ENCODE results near the gene ERVFRD-1.
A peak's percentile ranks its signal among the peaks of the same experiment; 100 is the strongest.

Gene ERVFRD-1

DNA sequence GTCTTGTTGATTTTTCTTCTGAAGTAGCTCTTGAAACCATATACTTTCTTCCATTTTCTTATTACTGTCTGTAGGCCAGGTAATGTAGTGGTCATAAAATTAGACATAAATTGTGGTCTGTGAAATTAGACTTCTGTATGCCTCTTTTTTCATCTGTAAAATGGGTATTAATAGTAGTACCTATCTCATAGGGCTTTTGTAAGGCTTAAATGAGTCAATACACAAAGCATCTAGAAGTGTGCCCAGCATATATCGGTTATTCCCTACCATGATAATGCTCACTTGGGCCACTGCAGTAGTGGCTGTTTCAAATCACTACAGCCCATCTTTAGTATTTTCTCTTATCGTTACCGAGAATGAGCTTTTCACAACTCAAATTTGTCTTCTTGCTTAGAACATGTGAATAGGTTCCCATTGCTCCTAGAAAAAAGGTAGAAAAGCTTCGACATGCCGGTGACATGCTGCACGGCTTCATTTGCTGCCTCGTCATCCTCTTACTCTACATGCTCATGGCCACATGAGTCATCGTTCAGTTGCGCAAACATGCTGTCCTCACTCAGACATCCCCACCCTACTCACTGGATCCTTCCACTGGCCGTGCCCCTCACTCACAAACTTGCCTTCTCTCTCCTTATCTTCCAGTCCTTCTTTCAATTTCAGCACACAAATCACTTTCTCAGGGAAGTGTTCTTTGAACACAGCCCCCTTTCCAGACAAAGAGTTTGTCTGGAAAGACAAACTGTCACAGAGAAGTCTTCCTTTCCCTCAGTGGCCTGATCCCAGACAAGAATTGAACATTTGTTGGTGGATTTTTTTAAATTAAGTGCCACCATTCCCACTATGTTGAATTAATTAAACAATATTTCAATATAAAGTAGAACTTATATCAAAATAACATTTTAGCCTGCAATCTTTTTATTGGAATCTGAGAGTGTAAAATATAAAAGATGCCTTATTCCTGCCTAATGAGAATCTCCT, 32.2 kb upstream of the ERVFRD-1 start:
- Histone ChIP-seq H3K9me3 (ENCODE audit: control insufficient read depth, insufficient read depth, low read depth, low read length) (no peaks in the 10 kb centered on the region), H3K36me3 (ENCODE audit: control insufficient read depth in 2 of 2, insufficient read depth in 1 of 2, low read length in 2 of 2) (no peaks in the 10 kb centered on the region), H3K4me3 (ENCODE audit: low read depth, low read length) (no peak overlapping the region), H3K27ac (ENCODE audit: extremely low read depth, low read depth, low read length) (no peak overlapping the region), H3K4me1 (ENCODE audit: control insufficient read depth, insufficient read depth, low read length) (no peaks in the 10 kb centered on the region)
- CTCF ChIA-PET: interaction anchor here (0.6 to 5.8 kb wide), 36 partner anchors 8 to 619 kb away, joined by 3 to 110 read pairs (median 4); partner anchors contain the start of gene SMIM13
- POLR2A ChIA-PET: no interaction called here
- TF ChIP-seq ZBTB7A (tag by site-specific recombination; IDR thresholded peaks at IDR 0.05; ENCODE audit: low read depth): no peak
- TF ChIP-seq ZNF184 (tag by site-specific recombination; IDR thresholded peaks at IDR 0.05): no peak
- TF ChIP-seq ZNF114 (tag by site-specific recombination; IDR thresholded peaks at IDR 0.05): no peak
- no peak for TF ChIP-seq ZNF146 (tag by site-specific recombination; IDR thresholded peaks at IDR 0.05)
- no peak for TF ChIP-seq ZNF175 (tag by site-specific recombination; IDR thresholded peaks at IDR 0.05)
- no peak for TF ChIP-seq ZNF132 (tag by site-specific recombination; IDR thresholded peaks at IDR 0.05; ENCODE audit: borderline replicate concordance)
- peak; percentile 46; the same call in 1 of the 2 replicates for TF ChIP-seq ZNF366 (tag by site-specific recombination; conservative IDR thresholded peaks at IDR 0.05)
- peak; percentile 63; the same call in 1 of the 2 replicates for TF ChIP-seq ZNF629 (tag by site-specific recombination; IDR thresholded peaks at IDR 0.05)
- no peak for TF ChIP-seq ZNF510 (tag by site-specific recombination; IDR thresholded peaks at IDR 0.05; ENCODE audit: insufficient replicate concordance)
- TF ChIP-seq, protein P1, sequence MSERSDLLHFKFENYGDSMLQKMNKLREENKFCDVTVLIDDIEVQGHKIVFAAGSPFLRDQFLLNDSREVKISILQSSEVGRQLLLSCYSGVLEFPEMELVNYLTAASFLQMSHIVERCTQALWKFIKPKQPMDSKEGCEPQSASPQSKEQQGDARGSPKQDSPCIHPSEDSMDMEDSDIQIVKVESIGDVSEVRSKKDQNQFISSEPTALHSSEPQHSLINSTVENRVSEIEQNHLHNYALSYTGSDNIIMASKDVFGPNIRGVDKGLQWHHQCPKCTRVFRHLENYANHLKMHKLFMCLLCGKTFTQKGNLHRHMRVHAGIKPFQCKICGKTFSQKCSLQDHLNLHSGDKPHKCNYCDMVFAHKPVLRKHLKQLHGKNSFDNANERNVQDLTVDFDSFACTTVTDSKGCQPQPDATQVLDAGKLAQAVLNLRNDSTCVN (tag by site-specific recombination; optimal IDR thresholded peaks at IDR 0.05): no peak
- TF ChIP-seq ZNF10 (tag by site-specific recombination; IDR thresholded peaks at IDR 0.05): no peak
- 0 out of 2 replicates have a peak, but pooled peaks have one; percentile 29 for TF ChIP-seq ZNF169 (tag by site-specific recombination; IDR thresholded peaks at IDR 0.05)
- TF ChIP-seq ZSCAN23 (tag by site-specific recombination; IDR thresholded peaks at IDR 0.05): no peak; the same call in 1 of the 2 replicates
- TF ChIP-seq, protein P2, sequence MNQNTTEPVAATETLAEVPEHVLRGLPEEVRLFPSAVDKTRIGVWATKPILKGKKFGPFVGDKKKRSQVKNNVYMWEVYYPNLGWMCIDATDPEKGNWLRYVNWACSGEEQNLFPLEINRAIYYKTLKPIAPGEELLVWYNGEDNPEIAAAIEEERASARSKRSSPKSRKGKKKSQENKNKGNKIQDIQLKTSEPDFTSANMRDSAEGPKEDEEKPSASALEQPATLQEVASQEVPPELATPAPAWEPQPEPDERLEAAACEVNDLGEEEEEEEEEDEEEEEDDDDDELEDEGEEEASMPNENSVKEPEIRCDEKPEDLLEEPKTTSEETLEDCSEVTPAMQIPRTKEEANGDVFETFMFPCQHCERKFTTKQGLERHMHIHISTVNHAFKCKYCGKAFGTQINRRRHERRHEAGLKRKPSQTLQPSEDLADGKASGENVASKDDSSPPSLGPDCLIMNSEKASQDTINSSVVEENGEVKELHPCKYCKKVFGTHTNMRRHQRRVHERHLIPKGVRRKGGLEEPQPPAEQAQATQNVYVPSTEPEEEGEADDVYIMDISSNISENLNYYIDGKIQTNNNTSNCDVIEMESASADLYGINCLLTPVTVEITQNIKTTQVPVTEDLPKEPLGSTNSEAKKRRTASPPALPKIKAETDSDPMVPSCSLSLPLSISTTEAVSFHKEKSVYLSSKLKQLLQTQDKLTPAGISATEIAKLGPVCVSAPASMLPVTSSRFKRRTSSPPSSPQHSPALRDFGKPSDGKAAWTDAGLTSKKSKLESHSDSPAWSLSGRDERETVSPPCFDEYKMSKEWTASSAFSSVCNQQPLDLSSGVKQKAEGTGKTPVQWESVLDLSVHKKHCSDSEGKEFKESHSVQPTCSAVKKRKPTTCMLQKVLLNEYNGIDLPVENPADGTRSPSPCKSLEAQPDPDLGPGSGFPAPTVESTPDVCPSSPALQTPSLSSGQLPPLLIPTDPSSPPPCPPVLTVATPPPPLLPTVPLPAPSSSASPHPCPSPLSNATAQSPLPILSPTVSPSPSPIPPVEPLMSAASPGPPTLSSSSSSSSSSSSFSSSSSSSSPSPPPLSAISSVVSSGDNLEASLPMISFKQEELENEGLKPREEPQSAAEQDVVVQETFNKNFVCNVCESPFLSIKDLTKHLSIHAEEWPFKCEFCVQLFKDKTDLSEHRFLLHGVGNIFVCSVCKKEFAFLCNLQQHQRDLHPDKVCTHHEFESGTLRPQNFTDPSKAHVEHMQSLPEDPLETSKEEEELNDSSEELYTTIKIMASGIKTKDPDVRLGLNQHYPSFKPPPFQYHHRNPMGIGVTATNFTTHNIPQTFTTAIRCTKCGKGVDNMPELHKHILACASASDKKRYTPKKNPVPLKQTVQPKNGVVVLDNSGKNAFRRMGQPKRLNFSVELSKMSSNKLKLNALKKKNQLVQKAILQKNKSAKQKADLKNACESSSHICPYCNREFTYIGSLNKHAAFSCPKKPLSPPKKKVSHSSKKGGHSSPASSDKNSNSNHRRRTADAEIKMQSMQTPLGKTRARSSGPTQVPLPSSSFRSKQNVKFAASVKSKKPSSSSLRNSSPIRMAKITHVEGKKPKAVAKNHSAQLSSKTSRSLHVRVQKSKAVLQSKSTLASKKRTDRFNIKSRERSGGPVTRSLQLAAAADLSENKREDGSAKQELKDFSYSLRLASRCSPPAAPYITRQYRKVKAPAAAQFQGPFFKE (tag by site-specific recombination; IDR thresholded peaks at IDR 0.05; ENCODE audit: borderline replicate concordance): no peak
- no peak for TF ChIP-seq TRIM28 (IDR thresholded peaks at IDR 0.05; ENCODE audit: borderline replicate concordance, low read length)
- TF ChIP-seq ZNF133 (tag by site-specific recombination; IDR thresholded peaks at IDR 0.05): no peak
- no peak for TF ChIP-seq SP3 (tag by site-specific recombination; IDR thresholded peaks at IDR 0.05)
- no peak for TF ChIP-seq ZNF416 (tag by site-specific recombination; IDR thresholded peaks at IDR 0.05)
- TF ChIP-seq ZNF530 (tag by site-specific recombination; IDR thresholded peaks at IDR 0.05; ENCODE audit: low read depth): no peak
- no peak for TF ChIP-seq ZNF596 (tag by site-specific recombination; IDR thresholded peaks at IDR 0.05)
- no peak for TF ChIP-seq ZNF654 (tag by site-specific recombination; IDR thresholded peaks at IDR 0.05; ENCODE audit: low read depth)
- no peak for TF ChIP-seq YY1 (tag by site-specific recombination; IDR thresholded peaks at IDR 0.05)
- TF ChIP-seq, protein P3, sequence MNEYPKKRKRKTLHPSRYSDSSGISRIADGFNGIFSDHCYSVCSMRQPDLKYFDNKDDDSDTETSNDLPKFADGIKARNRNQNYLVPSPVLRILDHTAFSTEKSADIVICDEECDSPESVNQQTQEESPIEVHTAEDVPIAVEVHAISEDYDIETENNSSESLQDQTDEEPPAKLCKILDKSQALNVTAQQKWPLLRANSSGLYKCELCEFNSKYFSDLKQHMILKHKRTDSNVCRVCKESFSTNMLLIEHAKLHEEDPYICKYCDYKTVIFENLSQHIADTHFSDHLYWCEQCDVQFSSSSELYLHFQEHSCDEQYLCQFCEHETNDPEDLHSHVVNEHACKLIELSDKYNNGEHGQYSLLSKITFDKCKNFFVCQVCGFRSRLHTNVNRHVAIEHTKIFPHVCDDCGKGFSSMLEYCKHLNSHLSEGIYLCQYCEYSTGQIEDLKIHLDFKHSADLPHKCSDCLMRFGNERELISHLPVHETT (tag by site-specific recombination; IDR thresholded peaks at IDR 0.05): 0 out of 2 replicates have a peak, but pooled peaks have one; percentile 36
- TF ChIP-seq, protein P4, sequence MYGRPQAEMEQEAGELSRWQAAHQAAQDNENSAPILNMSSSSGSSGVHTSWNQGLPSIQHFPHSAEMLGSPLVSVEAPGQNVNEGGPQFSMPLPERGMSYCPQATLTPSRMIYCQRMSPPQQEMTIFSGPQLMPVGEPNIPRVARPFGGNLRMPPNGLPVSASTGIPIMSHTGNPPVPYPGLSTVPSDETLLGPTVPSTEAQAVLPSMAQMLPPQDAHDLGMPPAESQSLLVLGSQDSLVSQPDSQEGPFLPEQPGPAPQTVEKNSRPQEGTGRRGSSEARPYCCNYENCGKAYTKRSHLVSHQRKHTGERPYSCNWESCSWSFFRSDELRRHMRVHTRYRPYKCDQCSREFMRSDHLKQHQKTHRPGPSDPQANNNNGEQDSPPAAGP (tag by site-specific recombination; IDR thresholded peaks at IDR 0.05): no peak
- TF ChIP-seq ZNF391 (tag by site-specific recombination; IDR thresholded peaks at IDR 0.05; ENCODE audit: borderline replicate concordance, low read depth): no peak
- TF ChIP-seq, protein P5, sequence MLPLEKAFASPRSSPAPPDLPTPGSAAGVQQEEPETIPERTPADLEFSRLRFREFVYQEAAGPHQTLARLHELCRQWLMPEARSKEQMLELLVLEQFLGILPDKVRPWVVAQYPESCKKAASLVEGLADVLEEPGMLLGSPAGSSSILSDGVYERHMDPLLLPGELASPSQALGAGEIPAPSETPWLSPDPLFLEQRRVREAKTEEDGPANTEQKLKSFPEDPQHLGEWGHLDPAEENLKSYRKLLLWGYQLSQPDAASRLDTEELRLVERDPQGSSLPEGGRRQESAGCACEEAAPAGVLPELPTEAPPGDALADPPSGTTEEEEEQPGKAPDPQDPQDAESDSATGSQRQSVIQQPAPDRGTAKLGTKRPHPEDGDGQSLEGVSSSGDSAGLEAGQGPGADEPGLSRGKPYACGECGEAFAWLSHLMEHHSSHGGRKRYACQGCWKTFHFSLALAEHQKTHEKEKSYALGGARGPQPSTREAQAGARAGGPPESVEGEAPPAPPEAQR (tag by site-specific recombination; IDR thresholded peaks at IDR 0.05): no peak
- no peak for TF ChIP-seq HOXA7 (CRISPR knock-in tag; IDR thresholded peaks at IDR 0.05; ENCODE audit: borderline replicate concordance)
